Measurements from ENCODE around the gene MYL6.

The MYL6 gene

GRCh38 chr12:56143217-56143616, 14.9 kb upstream of the MYL6 start:
- Mint-ChIP-seq H3K27ac (peak overlapping the region; percentile 67 to 84), H3K4me1 (ENCODE audit: low read depth in 2 of 2) (peaks cover 19 to 23% of the 10 kb centered on the region in 2 donors)
- peak; percentile 58 for ATAC-seq (replicated peaks)

GRCh38 chr12:56143870-56144269, 14.3 kb upstream of the MYL6 start:
- Mint-ChIP-seq H3K27me3 (no peaks in the 10 kb centered on the region), H3K4me3 (no peak overlapping the region), H3K4me1 (ENCODE audit: low read depth in 2 of 2) (peaks cover 17 to 19% of the 10 kb centered on the region in 2 donors), H3K36me3 (ENCODE audit: insufficient read depth) (peaks cover 63% of the 10 kb centered on the region), H3K27ac (peak overlapping the region; percentile 67 to 84), H3K9me3 (no peaks in the 10 kb centered on the region)
- ATAC-seq (replicated peaks) (no peak), DNase-seq (no peak)

More at GRCh38 chr12:56143217-56143616, 14.9 kb upstream of the MYL6 start:
- H3K9me3 Mint-ChIP-seq, result no peaks in the 10 kb centered on the region
- H3K27me3 Mint-ChIP-seq, result no peaks in the 10 kb centered on the region
- no peak overlapping the region for H3K4me3 Mint-ChIP-seq
- peaks cover 69% of the 10 kb centered on the region for H3K36me3 Mint-ChIP-seq (ENCODE audit: insufficient read depth)
- no peak for DNase-seq

DNA sequence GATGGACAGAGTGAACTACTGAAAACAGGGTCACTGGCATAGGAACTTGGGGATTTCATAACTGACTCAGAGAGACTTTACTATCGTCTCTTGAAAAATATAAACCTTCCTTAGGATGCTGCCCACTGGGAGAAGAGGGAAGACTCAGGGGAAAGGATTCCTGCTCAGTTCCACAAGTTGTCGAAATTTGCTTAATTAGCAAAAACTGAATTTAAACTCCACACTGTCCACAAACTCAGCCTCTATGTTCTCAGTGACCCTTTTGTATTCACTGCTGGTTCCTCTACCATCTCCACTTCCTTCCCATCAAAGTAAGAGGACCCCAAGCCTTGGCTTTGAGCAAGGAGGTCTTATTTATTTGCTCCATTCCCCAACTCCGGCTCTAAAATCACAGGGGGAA, 12.9 kb upstream of the MYL6 start:
- DNase-seq (no peak), ATAC-seq (replicated peaks) (no peak)
- no peaks in the 10 kb centered on the region for H3K27me3 Mint-ChIP-seq
- no peaks in the 10 kb centered on the region for H3K9me3 Mint-ChIP-seq
- peak overlapping the region in 1 of 2 donors; percentile 35 for H3K27ac Mint-ChIP-seq
- peaks cover 51% of the 10 kb centered on the region for H3K36me3 Mint-ChIP-seq (ENCODE audit: insufficient read depth)
- H3K4me1 Mint-ChIP-seq (ENCODE audit: low read depth in 2 of 2), result peaks cover 19% of the 10 kb centered on the region in 2 donors
- H3K4me3 Mint-ChIP-seq, result no peak overlapping the region

DNA sequence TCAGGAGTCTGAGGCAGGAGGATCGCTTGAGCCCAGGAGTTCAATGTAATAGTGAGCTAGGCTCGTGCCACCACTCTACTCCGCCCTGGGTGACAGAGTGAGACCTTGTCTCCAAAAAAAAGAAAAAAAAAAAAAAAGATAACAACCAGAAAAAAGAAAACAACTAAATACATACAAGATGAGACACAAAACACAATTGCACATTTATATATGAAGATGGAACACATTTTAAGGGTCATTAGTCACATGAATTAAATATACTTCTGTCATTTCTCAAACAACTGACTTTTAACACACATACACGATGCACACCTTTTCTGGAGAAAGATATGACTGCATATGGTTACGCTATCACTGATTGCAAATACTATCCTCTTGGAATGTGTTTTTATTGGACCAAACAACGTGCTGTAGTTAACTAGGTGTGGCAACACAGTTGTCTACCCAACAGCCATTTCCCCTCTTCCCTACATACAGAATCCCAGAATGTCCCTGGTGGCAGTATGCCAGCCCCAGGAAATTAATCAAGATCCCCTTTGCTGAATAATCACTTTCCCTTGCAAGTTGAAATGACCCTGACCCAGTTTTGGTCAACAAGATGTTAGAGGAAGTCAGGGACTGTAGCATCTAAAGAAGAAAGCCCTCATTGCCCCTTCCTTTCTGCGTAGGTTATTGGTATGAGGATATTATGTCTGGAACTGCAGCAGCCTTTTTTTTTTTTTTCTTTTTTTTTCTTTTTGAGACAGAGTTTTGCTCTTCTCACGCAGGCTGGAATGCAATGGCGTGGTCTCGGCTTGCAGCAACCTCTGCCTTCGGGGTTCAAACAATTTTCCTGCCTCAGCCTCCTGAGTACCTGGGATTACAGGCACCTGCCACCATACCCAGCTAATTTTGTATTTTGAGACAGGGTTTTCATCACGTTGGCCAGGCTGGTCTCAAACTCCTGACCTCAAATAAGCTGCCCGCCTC, 11.4 kb upstream of the MYL6 start:
- no peak for ATAC-seq (replicated peaks)
- no peaks in the 10 kb centered on the region for H3K9me3 Mint-ChIP-seq
- peaks cover 19 to 25% of the 10 kb centered on the region in 2 donors for H3K4me1 Mint-ChIP-seq (ENCODE audit: low read depth in 2 of 2)
- no peak for DNase-seq
- H3K4me3 Mint-ChIP-seq, result no peak overlapping the region
- H3K27ac Mint-ChIP-seq, result peak overlapping the region in 1 of 2 donors; percentile 67
- H3K36me3 Mint-ChIP-seq (ENCODE audit: insufficient read depth), result peaks cover 51% of the 10 kb centered on the region
- no peaks in the 10 kb centered on the region for H3K27me3 Mint-ChIP-seq

- Mint-ChIP-seq H3K36me3 (ENCODE audit: insufficient read depth) (peaks cover 28% of the 10 kb centered on the region), H3K4me3 (peak overlapping the region; percentile 81 to 88), H3K9me3 (no peaks in the 10 kb centered on the region), H3K27me3 (no peaks in the 10 kb centered on the region), H3K27ac (peak overlapping the region; percentile 90 to 93), H3K4me1 (ENCODE audit: low read depth in 2 of 2) (peaks cover 11 to 15% of the 10 kb centered on the region in 2 donors)
- DNase-seq (no peak), ATAC-seq (replicated peaks) (no peak)
Observed at GRCh38 chr12:56150563-56150962, 7.6 kb upstream of the MYL6 start.

DNA sequence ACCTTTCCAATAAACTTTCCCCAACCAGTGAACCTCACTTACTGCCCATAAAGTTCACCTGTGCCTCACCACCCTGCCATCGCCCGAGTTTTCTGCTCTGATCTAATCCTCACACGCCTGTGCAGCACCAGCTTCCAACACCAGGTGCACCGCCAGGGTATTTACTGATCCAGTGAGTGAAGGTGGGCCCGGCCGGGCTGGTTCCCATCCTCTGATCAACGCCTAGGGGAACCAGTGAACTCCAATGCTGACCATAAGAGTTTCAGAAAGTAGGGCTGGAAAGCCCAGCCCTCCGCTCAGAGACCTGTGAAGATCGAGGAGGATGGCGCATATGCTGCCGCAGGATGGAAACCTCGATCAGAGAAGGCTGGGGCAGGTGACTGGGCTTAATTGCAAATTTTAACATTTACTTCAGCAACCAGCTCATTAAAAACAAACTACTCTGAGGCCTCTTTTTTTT, 6.5 kb upstream of the MYL6 start:
- no peaks in the 10 kb centered on the region for H3K27me3 Mint-ChIP-seq
- DNase-seq, result peak; percentile 40 to 64 (median 52)
- H3K4me1 Mint-ChIP-seq (ENCODE audit: low read depth in 2 of 2), result peaks cover 11 to 15% of the 10 kb centered on the region in 2 donors

GRCh38 chr12:56152132-56152755, 5.9 kb upstream of the MYL6 start, which contains the start of gene MYL6B:
Gene MYL6B (plus strand): TSS chr12:56152587. CDS start chr12:56153919, 1,332 bp downstream.
- Mint-ChIP-seq H3K27ac (peak within 1 kb of the TSS; percentile 90 to 93), H3K9me3 (no peaks in the 10 kb centered on the region), H3K4me3 (peak within 1 kb of the TSS; percentile 81 to 88), H3K27me3 (no peaks in the 10 kb centered on the region), H3K36me3 (ENCODE audit: insufficient read depth) (peaks cover 25% of the 10 kb centered on the region), H3K4me1 (ENCODE audit: low read depth in 2 of 2) (peaks cover 14 to 19% of the 10 kb centered on the region in 2 donors)
- peak; percentile 86 to 87 (median 87) for DNase-seq
- peak; percentile 95 for ATAC-seq (replicated peaks)

More for the DNA sequence above, 6.5 kb upstream of the MYL6 start:
- Mint-ChIP-seq H3K36me3 (ENCODE audit: insufficient read depth) (peaks cover 25% of the 10 kb centered on the region), H3K9me3 (no peaks in the 10 kb centered on the region), H3K4me3 (peak overlapping the region; percentile 81 to 88), H3K27ac (peak overlapping the region; percentile 90 to 93)
- ATAC-seq (replicated peaks), result peak; percentile 73

- ATAC-seq (replicated peaks), result no peak
- no peak for DNase-seq
- H3K9me3 Mint-ChIP-seq, result no peaks in the 10 kb centered on the region
- peak overlapping the region; percentile 90 to 93 for H3K27ac Mint-ChIP-seq
- H3K36me3 Mint-ChIP-seq (ENCODE audit: insufficient read depth), result peaks cover 29% of the 10 kb centered on the region
- peak overlapping the region; percentile 81 to 88 for H3K4me3 Mint-ChIP-seq
- peaks cover 20 to 23% of the 10 kb centered on the region in 2 donors for H3K4me1 Mint-ChIP-seq (ENCODE audit: low read depth in 2 of 2)
- H3K27me3 Mint-ChIP-seq, result no peaks in the 10 kb centered on the region
Observed at GRCh38 chr12:56152756-56153677, 5.1 kb upstream of the MYL6 start.

DNA sequence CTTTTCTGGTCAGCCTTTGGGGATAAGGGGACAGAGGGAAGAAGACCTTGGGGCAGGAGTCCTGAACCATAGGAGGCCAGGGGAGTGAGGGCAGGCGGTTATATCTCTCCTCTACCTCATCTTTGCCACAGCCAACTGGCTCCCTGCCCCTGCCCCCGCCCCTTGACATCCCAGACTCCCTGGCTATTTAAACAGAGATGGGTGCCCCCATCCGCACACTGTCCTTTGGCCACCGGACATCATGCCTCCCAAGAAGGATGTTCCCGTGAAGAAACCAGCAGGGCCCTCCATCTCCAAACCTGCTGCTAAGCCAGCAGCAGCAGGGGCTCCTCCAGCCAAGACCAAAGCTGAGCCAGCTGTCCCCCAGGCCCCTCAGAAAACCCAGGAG, 4.5 kb upstream of the MYL6 start:
- DNase-seq (no peak), ATAC-seq (replicated peaks) (no peak)
- Mint-ChIP-seq H3K9me3 (no peaks in the 10 kb centered on the region), H3K27me3 (no peaks in the 10 kb centered on the region), H3K27ac (peak overlapping the region in 1 of 2 donors; percentile 93), H3K36me3 (ENCODE audit: insufficient read depth) (peaks cover 34% of the 10 kb centered on the region), H3K4me1 (ENCODE audit: low read depth in 2 of 2) (peaks cover 20 to 25% of the 10 kb centered on the region in 2 donors), H3K4me3 (peak overlapping the region; percentile 81 to 88)

GRCh38 chr12:56154246-56154771, 3.9 kb upstream of the MYL6 start:
- Mint-ChIP-seq H3K9me3 (no peaks in the 10 kb centered on the region), H3K4me3 (no peak overlapping the region), H3K4me1 (ENCODE audit: low read depth in 2 of 2) (peaks cover 27 to 31% of the 10 kb centered on the region in 2 donors), H3K27ac (no peak overlapping the region), H3K36me3 (ENCODE audit: insufficient read depth) (peaks cover 39% of the 10 kb centered on the region), H3K27me3 (no peaks in the 10 kb centered on the region)
- ATAC-seq (replicated peaks) (no peak), DNase-seq (no peak)

DNA sequence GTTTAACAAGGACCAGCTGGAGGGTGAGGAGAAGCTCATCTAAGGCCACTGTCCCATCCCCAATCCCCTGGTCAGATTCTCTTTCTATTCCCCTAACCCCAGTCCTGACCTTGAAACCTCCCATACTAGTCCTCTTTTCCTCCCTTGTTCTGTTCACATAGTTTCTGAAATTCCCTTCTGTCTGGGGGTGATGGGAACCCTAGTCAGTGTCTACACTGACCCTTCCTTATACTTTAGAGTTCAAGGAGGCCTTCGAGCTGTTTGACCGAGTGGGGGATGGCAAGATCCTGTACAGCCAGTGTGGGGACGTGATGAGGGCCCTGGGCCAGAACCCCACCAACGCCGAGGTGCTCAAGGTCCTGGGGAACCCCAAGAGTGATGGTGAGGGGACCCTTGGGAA, 3.3 kb upstream of the MYL6 start:
- H3K36me3 Mint-ChIP-seq (ENCODE audit: insufficient read depth), result peaks cover 44% of the 10 kb centered on the region
- H3K4me3 Mint-ChIP-seq, result no peak overlapping the region
- peaks cover 32 to 36% of the 10 kb centered on the region in 2 donors for H3K4me1 Mint-ChIP-seq (ENCODE audit: low read depth in 2 of 2)
- ATAC-seq (replicated peaks) (no peak), DNase-seq (no peak)
- no peaks in the 10 kb centered on the region for H3K27me3 Mint-ChIP-seq
- H3K27ac Mint-ChIP-seq, result no peak overlapping the region
- no peaks in the 10 kb centered on the region for H3K9me3 Mint-ChIP-seq

DNA sequence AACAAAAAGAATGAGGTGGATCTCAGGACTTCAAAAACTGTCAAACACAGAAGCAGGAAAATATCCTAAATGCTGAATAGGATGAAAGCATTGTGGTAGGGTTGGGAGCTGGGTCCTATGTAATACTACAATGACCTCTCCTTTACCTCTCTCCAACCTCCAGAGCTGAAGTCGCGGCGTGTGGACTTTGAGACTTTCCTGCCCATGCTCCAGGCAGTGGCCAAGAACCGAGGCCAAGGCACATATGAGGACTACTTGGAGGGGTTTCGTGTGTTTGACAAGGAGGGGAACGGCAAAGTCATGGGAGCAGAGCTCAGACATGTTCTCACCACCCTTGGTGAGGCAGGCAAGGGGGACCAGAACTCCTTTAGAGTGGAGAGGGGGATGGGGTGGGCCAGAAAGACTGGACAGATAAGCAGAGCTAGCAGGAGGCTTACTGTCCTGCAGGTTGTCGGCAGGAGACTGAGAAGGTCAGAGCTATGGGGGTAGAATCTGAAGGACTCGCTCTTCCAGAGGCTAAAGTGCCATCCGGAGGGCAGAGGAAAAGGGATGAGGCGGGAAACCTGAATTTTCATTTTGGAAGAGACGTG, 2.8 kb upstream of the MYL6 start:
- H3K9me3 Mint-ChIP-seq, result no peaks in the 10 kb centered on the region
- H3K4me3 Mint-ChIP-seq, result peak overlapping the region in 1 of 2 donors; percentile 88
- H3K36me3 Mint-ChIP-seq (ENCODE audit: insufficient read depth), result peaks cover 47% of the 10 kb centered on the region
- H3K4me1 Mint-ChIP-seq (ENCODE audit: low read depth in 2 of 2), result peaks cover 37 to 39% of the 10 kb centered on the region in 2 donors
- no peaks in the 10 kb centered on the region for H3K27me3 Mint-ChIP-seq
- no peak for DNase-seq
- H3K27ac Mint-ChIP-seq, result no peak overlapping the region
- no peak for ATAC-seq (replicated peaks)

All from effector memory CD8-positive, alpha-beta T cell (primary cell).